ENCODE measurements around the gene RCBTB2. TPM values are rescaled to one million over a fixed set of nuclear protein-coding genes. Genes with fewer than 3 reads are reported as not detected.

RCBTB2 gene
- total and polyA plus RNA-seq, 9 of the 15 experiments (the other 6 are each of a cell fraction or from before 2014, with no cell fraction given) = 0.91 to 3.3 (median 1.5) TPM

GRCh38 chr13:48582084-48582483 lies 49.2 kb upstream of the RCBTB2 start (continued):
- TF ChIP-seq RERE (CRISPR knock-in tag; IDR thresholded peaks at IDR 0.05; ENCODE audit: borderline replicate concordance) (no peak), SAFB (IDR thresholded peaks at IDR 0.05; ENCODE audit: borderline replicate concordance, low read depth, low read length) (no peak), RBM22 (IDR thresholded peaks at IDR 0.05; ENCODE audit: low read depth, low read length, poor library complexity, severe bottlenecking) (no peak), XRCC4 (IDR thresholded peaks at IDR 0.05; ENCODE audit: extremely low read depth, insufficient read depth, insufficient read length) (no peak), ARHGAP35 (IDR thresholded peaks at IDR 0.05; ENCODE audit: partially characterized antibody) (no peak), GABPB1 (CRISPR knock-in tag; IDR thresholded peaks at IDR 0.05) (no peak)
